ENCODE results near the gene NDST4.

DNA sequence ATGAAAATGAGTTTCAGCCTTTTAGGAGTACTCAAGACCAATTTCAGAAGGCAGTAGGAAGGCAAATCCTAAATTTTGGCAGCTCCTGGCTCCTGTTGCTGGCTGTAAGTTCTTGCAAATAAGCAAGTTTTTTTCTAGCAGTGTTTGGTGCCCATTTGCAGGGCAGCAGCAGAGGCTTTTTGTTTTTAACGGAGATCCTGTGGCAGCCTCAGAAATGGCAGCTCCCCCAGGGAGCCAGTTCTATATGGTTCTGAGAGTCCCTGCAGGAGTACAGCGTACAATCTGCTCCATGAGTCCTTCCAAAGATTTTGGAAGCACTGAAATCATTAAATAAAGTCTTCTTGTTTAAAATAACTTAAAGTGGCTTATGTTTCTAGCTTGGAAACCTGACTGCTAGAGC, 171.9 kb downstream of the NDST4 start:
- TF ChIP-seq, protein P1, sequence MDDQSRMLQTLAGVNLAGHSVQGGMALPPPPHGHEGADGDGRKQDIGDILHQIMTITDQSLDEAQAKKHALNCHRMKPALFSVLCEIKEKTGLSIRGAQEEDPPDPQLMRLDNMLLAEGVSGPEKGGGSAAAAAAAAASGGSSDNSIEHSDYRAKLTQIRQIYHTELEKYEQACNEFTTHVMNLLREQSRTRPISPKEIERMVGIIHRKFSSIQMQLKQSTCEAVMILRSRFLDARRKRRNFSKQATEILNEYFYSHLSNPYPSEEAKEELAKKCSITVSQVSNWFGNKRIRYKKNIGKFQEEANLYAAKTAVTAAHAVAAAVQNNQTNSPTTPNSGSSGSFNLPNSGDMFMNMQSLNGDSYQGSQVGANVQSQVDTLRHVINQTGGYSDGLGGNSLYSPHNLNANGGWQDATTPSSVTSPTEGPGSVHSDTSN (IDR thresholded peaks at IDR 0.05), result no peak
- TF ChIP-seq MAZ (IDR thresholded peaks at IDR 0.05; ENCODE audit: borderline replicate concordance, low read depth, low read length), result no peak
- TF ChIP-seq, protein P2, sequence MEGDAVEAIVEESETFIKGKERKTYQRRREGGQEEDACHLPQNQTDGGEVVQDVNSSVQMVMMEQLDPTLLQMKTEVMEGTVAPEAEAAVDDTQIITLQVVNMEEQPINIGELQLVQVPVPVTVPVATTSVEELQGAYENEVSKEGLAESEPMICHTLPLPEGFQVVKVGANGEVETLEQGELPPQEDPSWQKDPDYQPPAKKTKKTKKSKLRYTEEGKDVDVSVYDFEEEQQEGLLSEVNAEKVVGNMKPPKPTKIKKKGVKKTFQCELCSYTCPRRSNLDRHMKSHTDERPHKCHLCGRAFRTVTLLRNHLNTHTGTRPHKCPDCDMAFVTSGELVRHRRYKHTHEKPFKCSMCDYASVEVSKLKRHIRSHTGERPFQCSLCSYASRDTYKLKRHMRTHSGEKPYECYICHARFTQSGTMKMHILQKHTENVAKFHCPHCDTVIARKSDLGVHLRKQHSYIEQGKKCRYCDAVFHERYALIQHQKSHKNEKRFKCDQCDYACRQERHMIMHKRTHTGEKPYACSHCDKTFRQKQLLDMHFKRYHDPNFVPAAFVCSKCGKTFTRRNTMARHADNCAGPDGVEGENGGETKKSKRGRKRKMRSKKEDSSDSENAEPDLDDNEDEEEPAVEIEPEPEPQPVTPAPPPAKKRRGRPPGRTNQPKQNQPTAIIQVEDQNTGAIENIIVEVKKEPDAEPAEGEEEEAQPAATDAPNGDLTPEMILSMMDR (IDR thresholded peaks at IDR 0.05), result no peak
- no peak for TF ChIP-seq KDM5A (IDR thresholded peaks at IDR 0.05)
- TF ChIP-seq POLR2A (IDR thresholded peaks at IDR 0.05; ENCODE audit: low read length), result no peak
- TF ChIP-seq HOXA7 (CRISPR knock-in tag; IDR thresholded peaks at IDR 0.05), result no peak
- no peak for TF ChIP-seq E2F6 (IDR thresholded peaks at IDR 0.05; ENCODE audit: borderline replicate concordance, low read depth)
- TF ChIP-seq JUNB (IDR thresholded peaks at IDR 0.05), result no peak
- no peak for TF ChIP-seq MAFK (IDR thresholded peaks at IDR 0.05; ENCODE audit: partially characterized antibody)
- TF ChIP-seq REST (IDR thresholded peaks at IDR 0.05), result no peak
- TF ChIP-seq CEBPB (IDR thresholded peaks at IDR 0.05), result no peak
- TF ChIP-seq ESRRA (IDR thresholded peaks at IDR 0.05; ENCODE audit: borderline replicate concordance, low read length), result no peak
